ENCODE results near the gene PTPRU.

The PTPRU gene

DNA sequence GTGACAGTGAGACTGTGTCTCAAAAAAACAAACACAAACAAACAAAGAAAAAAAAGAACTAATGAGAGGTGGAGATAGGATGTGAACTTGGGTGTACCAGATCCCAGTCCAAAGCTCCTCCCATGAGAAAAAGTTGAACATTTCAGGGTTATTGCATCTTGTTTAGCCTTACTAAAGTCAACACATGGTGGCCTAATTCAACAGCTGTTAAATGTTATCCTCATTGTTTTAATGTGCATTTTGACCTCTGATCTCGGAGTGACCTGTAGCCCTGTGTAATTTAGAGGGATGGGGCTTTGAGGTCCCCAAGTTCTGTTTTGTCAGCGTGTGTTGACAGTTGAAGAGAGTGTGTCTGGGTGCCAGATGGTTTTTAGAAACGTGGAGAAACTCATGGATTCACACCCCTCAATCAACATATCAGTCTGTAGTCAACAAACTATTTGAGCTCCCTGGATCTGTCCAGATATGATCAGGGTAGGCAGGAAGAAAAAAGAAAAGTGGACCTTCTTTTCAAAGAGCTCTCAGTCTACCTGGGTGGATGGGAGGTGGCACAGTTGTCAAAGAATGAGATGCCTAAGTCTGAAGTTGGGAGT, 34.7 kb downstream of the PTPRU start:
- DNase-seq, result no peak

DNA sequence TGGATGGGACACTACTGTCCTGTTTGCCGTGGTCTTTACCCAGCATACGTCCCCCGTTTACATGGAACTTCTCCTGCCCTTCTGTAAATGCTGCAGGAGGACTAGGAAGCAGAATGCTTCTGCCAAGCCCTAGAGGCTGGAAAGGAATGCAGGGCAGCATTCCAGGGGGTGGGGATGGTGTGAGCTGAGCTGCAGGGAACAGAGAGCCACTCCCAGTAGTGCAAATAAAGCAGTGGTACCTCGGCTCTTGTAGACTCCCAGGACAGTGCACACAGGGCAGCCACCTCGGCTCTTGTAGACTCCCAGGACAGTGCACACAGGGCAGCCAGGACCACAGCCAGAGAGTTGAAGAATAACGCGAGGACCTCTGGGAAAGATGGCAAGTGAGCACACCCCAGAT, 35.4 kb downstream of the PTPRU start:
- DNase-seq, result no peak

DNA sequence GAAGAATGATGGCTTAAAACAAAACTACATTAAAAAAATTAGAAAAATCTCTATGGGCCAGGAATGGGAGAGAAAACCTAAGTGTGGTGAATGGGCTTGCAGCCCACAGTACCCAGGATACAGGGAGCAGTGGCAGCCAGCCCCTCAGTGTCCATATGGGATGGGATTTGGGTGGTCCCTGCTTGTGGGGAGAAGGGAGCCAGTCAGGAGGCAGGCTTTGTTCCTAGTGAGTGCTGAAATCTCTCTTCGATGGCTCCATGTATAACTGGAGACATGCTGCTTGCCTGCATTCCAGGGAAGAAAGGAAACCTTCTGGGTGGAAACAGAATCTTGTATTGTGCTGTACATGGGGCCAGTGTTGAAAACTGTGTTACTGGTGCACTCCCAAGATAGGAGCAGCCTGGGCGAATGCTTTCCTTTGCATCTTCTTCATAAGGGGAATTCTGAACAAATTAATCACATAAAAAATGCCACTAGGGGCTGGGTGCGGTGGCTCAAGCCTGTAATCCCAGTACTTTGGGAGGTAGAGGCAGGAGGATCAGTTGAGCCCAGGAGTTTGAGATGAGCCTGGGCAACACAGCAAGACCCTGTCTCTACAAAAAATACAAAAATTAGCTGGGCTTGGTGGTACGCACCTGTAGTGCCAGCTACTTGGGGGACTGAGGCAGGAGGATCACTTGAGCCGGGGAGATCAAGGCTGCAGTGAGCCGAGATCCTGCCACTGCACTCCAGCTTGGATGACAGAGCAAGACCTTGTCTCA, 36.0 kb downstream of the PTPRU start:
- no peak for DNase-seq

DNA sequence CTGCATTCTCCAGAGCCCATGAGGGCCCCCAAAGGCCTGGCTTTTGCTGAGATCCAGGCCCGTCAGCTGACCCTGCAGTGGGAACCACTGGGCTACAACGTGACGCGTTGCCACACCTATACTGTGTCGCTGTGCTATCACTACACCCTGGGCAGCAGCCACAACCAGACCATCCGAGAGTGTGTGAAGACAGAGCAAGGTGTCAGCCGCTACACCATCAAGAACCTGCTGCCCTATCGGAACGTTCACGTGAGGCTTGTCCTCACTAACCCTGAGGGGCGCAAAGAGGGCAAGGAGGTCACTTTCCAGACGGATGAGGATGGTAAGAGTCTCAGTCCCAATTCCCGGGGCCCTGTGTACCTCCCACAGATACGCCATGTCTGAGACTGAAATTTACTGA, 39.1 kb downstream of the PTPRU start:
- no peak for DNase-seq

DNA sequence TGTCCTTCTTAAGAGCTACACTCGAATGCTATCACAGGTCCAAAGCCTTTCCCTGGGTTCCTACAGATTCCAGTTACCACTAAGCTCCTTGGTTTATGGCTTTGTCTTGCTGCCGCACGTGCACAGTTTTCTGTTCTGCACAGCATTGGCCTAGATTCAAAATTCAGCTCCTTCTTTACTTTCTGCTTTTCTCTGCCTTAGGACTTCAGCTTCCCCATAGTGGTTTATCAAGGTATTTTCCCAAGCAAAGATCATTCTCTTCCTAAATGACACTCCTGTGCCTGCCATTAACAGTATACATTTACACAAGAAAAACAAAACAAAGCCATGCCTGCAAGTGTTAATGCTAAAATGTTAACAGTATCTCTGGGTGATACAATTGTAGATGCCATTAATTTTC, 41.8 kb downstream of the PTPRU start:
- DNase-seq, result no peak

DNA sequence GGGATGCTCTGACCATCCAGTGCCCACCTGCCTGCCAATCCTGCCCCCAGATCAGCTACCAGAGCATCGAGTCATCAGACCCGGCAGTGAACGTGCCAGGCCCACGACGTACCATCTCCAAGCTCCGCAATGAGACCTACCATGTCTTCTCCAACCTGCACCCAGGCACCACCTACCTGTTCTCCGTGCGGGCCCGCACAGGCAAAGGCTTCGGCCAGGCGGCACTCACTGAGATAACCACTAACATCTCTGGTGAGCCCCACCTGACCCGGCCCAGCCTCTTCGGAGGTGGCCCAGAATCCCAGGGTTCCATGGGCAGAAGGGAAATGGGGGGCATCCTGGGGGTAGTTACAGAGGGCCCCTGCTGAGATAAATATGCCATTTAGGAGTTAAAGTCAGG, 43.1 kb downstream of the PTPRU start:
- DNase-seq, result no peak

DNA sequence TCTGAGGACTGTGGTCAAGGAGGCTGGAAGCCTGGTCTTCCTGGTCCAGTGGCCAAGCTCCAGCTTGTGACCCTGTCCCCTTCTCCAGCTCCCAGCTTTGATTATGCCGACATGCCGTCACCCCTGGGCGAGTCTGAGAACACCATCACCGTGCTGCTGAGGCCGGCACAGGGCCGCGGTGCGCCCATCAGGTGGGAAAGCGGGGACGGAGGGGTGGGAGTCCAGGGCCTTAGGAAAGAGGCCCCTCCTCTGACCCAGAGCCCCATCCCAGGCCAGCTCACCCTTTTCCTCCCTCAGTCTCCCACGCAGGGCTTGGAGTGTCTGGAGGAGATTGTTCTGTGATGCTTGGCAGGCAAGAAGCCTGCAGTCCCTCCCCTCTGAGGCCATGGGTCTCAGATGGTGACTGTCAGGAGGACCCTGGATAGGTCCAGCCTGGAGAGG, 43.6 kb downstream of the PTPRU start:
- DNase-seq, result no peak

DNA sequence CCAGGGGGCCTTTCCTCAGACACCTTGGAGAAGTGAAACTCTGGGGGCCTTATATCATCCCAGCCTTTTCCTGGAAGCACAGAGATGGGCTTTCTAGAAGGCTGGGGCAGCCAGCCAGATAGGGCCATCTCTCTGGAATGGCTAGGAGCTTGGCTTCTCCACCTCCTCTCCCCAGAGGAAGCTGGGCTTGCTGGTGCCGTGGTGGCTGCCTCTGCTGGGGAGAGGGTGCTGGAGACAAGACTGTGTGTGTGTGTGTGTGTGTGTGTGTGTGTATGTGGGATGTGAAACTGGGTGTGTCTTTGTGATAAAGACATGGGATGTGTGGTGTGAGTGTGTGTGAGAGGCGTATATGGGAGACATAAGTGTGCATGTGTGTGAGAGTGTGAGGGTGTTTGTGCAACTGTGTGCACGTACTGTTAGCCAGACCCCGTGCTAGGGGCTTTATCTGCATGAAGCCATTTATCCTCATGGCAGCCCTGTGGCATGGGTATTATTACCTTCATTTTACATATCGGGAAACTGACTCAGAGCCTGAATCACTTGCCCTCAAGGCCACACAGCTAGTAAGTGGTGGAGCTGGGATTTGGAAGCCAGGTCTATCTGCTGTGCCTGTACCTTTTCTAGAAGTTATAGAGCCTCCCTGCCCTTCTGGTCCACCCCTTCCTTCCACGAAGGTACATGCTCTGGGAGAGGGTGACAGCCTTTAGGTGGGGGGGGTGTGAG, 44.2 kb downstream of the PTPRU start:
- no peak for DNase-seq

DNA sequence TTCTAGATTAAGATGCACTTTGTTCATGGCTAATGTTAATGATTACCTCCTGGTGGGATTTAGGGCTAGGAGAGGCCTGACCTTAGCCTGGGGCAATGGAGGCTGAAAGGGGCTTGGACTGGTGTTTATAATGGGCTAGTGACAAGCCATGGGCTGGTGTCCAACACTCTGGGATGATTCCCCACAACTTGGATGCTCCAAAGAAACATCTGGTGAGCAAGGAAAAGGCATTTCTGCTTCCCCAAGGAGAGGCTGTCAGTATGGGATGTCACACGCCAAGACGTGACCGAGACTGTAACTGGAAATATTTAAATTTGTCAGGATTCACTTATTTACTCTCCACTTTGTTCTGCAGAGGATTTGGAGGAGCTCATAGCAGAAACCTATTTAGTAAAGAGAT, 45.2 kb downstream of the PTPRU start:
- DNase-seq, result no peak

DNA sequence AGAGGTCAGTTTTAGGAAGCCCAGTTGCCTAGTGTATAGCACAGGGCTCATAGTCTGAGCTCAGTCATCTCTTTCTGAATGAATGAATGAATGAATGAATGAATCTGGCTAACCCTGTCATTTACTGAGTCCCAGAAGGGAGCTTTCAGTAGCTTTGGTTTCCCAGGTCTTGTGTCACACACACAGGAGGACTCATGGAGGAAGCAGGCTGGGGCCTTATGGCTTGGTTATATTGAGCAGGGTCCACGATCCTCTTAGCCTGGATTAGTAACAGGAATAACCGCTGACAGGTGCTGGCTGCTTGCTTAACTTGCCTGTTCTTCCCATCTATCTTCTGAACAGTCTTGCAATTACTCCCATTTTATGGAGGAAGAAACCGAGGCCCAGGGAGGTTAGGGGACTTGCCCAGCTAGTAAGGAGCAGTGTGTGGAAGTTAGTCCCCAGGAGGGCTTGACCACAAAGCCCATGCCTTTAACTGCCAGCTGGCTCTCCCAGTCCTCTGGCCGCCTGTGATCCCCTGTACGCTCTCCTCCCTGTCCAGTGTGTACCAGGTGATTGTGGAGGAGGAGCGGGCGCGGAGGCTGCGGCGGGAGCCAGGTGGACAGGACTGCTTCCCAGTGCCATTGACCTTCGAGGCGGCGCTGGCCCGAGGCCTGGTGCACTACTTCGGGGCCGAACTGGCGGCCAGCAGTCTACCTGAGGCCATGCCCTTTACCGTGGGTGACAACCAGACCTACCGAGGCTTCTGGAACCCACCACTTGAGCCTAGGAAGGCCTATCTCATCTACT, 46.0 kb downstream of the PTPRU start:
- DNase-seq, result no peak

DNA sequence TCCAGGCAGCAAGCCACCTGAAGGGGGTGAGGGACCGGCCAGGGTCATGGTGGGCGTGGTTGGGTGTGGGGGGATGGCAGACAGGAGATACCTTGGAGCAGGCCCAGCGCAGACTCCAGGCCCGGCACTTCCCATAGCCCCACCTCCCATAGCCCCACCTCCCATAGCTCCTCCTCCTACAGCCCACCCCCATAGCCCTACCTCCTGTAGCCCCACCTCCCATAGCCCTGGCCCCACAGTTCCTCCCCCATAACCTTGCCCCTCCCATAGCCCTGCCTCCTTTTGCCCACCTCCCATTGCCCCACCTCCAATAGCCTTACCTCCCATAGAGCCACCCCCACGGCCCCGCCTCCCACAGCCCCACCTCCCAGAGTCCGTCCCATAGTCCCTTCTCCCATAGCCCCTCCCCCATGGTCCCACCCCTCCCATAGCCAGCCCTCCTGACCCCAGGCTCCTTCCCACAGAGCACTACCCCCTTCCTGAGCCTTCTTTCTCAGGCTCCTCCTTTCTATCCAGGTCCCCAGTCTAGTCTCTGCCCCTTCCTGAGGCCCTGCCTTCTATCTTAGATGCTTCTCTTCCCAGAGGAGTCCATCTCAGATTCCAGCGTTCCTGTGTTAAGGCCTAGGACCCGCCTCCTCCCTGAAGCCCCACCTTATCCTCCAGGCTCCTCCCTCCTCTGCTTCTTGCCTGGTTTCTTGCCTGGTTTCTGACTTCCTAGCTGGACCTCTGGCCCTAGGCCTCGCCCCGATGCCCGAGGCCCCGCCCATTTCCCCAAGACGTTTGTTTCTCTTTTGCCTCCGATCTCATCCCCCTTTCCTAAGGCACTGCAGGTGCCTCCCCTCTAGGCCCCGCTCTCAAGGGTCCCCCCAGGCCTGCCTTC, 46.8 kb downstream of the PTPRU start:
- DNase-seq, result peak; percentile 55

DNA sequence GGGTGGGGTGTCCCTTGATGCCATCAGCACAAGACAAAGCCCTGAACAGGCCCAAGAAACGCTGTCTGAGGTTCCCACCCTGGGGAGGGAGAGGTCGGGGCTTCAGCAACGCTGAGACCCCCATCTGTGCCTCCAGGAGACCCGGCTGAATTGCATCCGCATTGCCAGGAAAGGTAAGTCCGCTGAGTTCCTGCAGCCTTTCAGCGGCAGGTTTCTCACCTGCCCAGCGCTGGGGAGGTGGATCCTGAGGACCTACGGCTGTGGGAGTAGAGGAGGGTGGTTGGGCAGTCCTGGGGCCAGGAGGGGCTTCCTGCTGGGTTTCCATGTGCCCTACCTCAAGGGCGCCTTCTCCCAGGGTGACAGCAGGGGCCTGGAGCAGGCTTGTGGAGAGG, 47.5 kb downstream of the PTPRU start:
- no peak for DNase-seq

DNA sequence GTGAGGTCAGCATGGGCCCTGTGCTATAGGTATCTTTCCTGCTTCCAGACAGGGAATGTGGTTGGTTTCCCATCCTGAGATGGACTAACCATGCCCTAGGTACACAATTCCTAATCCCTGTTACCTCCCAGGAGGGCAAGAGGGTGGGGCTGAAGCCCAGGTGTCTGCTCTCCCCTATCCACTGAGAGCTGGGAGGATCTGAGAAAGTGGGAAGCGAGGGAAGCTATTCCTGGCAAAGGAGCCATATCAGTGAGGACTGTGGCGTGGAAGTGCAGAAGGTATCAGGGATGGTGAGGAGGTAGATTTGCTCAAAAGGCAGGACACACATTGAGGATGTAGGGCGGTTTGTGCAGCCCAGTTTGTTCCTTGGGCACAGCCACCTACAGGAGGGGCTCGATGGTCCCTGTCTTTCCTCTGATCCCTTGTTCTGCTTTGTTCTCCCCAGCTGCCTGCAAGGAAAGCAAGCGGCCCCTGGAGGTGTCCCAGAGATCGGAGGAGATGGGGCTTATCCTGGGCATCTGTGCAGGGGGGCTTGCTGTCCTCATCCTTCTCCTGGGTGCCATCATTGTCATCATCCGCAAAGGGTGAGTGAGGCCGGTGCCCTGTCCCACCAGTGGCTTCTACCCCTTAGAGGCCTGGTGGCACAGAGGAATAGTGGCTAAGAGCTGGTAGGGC, 48.1 kb downstream of the PTPRU start:
- no peak for DNase-seq

DNA sequence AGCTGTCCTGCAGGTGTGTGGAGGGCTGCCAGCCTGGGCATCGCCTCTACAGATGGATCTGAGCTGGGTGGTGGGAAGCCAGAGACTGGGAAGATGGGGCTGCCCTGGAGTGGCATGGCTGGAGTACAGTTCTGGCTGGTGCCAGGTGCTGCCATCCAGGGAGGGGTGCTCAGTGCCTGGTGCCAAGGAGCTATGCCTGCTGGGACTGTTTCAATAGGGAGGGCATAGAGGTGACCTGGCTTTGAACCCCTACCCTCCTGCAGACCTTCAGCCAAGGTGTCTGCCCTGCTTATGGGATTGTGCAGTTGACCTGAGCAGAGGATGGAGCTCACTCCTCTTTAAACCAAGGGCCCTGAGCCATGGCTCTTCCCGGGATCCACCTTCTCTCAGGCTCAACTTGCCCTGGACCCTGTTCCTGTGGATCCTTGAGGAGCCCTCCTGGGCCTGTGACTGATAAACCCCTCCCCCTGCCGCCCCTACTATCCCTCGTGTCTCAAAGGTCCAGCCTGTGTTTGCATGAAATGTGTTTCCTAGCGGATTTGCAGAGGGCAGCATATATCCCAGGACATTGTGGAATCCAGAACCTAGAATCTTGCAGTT, 48.7 kb downstream of the PTPRU start:
- no peak for DNase-seq

DNA sequence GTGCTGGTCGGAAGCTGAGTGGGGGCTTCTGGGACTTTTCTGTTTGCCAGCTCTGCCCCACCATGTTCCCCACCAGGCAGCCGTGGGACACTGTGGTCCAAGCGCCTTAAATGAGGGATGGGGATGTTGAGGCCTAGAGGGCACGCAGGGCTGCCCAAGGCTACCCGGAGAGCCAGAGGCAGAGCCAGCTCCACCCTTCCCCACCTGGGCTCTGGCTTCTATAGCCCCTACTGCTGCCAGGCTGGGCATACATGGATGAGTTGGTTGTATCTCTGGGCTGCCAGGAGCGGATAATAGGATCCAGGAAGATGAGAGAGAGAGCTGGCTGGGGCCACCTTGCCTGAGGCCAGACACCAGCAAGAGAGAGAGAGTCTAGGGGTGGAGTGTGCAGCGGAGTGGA, 49.4 kb downstream of the PTPRU start:
- no peak for DNase-seq

DNA sequence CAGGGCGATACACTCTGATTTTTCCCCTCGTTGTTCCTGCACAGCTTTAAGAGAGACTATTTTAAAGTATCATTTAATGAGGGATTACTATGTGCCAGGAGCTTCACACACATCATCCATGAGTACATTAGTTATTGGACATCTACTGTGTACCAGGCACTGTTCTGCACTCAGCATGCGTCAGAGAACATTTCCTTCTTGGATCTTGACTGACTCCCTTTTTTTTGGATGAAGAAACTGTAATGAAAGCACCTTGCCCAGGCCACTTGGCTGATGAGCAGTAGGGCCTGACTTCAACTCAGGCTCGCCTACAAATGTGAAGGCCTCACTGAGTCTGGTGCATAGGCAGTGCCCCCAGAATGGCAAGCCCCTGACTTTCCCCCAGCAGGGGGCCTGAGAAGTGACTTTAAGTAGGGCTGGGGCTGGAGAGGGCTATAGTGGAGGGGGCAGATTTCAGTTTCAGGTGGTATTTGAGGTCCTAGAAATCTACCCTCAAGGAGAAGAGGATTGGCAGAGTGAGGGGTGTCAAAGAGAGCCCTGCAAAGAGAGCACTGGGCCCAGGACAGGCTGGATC, 50.0 kb downstream of the PTPRU start:
- no peak for DNase-seq

DNA sequence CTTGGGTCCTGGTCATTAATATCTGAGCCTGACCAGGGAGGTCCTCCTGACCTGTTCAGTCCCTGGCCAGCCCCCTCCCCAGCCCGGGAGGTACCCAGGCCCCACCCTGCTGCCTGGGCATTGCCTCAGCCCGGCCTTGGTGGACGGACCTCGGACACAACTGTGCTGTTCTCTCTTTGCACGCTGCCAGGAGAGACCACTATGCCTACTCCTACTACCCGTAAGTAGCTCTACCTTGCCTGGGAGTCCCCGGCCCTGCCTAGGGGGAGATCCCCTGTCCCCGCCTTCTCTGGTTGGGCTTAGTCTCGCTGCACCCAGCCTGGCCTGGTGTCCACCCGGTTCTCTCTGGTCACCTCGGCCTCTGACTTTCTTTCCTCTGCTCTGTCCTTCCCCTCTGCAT, 53.2 kb downstream of the PTPRU start:
- no peak for DNase-seq

DNA sequence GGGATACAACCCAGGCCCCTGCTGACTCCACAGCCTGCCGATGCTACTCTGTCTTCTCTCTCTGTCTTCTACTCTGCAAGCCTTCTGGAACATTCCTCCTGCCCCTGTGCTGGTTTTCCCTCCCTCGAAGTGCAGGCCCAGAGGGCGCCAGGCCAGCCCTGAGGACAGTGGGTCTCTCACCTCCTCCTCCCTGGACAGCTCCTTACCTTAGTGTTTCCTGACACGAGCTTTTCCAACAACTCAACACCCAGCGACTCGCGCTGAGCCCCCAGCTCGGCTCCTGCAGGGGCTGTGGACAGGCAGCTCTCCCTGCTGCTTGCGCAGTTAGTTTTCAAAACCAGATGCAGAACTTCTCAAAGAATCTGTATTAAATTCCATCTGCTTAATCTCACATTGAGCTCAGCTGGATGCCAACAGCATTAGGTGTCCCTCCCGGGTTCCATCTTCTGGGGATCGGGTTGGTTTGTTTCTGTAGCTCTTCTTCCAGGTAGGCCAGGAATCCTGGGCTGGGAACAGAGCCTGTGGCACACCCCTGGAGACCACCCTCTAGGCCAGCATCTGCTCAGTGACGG, 54.2 kb downstream of the PTPRU start:
- no peak for DNase-seq

DNA sequence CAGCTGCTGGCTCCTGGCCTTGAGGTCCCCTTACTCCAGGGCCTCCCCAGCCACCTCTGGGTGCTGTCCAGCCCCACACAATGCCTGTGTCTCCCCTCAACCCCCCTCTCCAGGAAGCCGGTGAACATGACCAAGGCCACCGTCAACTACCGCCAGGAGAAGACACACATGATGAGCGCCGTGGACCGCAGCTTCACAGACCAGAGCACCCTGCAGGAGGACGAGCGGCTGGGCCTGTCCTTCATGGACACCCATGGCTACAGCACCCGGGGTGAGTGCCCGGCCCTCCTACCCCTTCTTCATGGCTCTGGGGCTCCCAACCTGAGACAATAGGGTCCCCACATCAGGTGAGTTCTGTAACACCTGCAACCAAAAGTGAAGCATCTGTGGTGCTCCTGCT, 55.4 kb downstream of the PTPRU start:
- no peak for DNase-seq

DNA sequence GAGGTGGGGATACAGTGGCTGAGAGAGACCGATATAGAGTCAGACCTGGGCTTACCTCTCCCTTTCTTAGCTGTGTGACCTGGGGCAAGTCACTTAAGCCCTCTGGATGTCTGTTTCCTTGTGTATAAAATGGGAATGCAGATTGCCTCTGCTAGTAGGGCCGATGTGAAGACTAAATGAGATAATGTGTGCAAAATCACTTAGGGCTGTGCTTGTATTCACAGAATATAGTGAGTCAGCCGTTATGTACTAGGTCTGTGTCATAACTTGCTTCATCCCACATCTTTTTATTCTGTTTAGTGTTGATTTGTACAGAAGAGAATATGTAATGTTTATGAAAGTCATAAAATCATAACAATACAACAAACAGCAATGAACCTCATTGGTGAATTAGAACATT, 56.0 kb downstream of the PTPRU start:
- no peak for DNase-seq

DNA sequence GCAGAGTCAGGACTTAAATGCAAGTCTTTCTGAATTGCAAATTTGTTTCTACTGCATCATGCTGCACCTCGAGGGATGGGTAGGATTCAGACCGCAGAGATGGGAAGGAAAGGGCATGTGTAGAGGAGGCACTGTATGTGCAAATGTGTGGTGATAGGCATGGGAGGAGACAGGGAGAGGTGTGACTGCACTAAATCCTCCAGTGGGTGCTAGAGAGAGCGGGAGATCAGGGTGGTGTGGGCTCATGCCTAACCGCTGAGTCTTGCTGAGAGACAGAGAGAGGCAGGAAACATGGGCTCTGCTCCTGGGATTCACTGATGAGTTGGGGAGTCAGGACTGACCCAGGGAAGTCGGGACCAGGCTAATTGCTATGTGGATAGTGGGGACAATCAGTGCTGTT, 61.1 kb downstream of the PTPRU start:
- DNase-seq, result no peak

Data from retina (tissue), 1 donor.